Coronary artery (tissue), 2 donors: ENCODE results near the gene GNGT1.
"Not testable (repeated sequence)": the region's sequence is repeated elsewhere in the genome, so short reads cannot be mapped to it uniquely, and the experiment has no call there.

Experiments used
- DNase-seq: peaks from one replicate; pipeline ENCODE4 v3.0.0-alpha.2; 2017; ENCODE audit warnings: low spot score
- H3K27ac ChIP-seq, 2 donors: fragments of 200-600 bp; sonication (generic); one replicate each; pipeline ENCODE4 v1.5.1; 2016 to 2019
- H3K4me3 ChIP-seq: fragments of 200-600 bp; sonication (generic); 2 replicates; pipeline ENCODE4 v1.5.1; 2016; ENCODE audit warnings: mild to moderate bottlenecking, moderate library complexity
- TF ChIP-seq, protein P1 (sequence below): fragments of 200-600 bp; sonication (generic); IDR thresholded peaks from one replicate; pipeline ENCODE4 v1.5.1; 2019; ENCODE audit warnings: antibody characterized with exemption

The GNGT1 gene

DNA sequence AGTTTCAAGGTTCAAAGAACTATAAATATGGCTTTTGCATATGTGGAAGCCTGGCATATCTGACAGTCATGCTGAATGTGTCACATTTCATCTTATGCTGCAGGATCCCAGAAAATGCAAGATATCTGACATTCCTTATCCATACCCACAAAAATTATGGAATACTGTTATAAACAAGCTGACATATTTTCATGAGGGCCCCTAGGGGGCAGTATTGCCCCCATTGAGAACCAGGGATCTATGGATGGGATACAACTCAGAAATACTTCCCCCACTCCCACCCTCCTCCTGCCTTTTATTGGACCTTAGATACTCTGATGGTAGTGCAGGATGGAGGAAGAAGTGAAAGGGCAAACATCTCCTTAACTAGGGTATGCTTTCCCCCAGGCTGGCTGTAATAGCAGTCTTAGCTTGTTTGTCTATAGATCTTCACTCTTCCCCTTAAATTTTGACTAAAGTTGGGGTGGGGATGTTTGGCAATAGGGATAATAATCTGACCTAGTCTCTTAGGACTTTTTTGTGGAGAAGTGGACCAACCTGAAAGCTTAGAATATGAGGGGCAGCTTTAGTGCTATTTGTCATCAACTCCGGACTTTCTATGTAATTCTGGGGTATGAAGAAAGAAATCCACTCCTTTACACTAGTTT, 3.5 kb upstream of the GNGT1 start:
- Histone ChIP-seq H3K4me3 (no peak overlapping the region), H3K27ac (no peak overlapping the region)
- no peak for DNase-seq
- TF ChIP-seq, protein P1, sequence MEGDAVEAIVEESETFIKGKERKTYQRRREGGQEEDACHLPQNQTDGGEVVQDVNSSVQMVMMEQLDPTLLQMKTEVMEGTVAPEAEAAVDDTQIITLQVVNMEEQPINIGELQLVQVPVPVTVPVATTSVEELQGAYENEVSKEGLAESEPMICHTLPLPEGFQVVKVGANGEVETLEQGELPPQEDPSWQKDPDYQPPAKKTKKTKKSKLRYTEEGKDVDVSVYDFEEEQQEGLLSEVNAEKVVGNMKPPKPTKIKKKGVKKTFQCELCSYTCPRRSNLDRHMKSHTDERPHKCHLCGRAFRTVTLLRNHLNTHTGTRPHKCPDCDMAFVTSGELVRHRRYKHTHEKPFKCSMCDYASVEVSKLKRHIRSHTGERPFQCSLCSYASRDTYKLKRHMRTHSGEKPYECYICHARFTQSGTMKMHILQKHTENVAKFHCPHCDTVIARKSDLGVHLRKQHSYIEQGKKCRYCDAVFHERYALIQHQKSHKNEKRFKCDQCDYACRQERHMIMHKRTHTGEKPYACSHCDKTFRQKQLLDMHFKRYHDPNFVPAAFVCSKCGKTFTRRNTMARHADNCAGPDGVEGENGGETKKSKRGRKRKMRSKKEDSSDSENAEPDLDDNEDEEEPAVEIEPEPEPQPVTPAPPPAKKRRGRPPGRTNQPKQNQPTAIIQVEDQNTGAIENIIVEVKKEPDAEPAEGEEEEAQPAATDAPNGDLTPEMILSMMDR: peak; percentile 68

DNA sequence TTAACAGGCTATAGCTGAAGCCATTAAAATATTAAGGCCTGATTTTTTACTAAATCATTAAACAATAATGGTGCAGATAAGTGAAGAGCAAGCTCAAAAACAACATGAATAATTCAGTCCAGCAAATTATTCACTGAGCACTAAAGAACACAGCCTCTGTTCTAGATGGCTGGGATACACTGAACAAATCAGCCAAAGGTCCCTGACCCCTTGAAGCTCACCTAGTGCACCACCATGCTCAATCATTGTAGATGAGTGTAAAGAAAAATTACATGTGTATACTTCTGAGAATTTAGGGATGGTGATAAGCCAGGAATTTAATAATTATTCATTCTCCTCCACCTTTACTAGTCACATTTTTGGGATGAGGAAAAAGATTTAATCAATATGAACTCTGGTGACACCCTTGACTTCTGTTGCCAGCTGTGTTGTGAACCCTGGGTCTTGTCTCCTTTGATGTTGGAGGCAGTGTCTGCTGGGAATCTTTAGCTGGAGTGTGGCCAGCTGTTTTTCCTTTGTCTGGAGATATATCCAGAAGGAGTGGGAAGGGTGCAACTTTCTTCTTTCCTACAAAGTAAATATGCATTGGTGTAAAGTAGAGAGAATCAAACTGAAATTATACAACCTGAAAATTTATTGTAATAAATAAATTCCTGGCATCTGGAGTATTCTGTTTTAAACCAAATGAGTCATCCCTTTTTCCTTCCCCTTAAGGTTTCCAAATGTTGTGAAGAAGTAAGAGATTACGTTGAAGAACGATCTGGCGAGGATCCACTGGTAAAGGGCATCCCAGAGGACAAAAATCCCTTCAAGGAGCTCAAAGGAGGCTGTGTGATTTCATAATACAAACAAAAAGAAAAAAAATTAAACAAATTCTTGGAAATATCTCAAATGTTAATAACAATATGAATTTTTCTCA, 4.0 kb downstream of the GNGT1 start:
- peak overlapping the region in 1 of 2 donors; percentile 38 for H3K27ac ChIP-seq
- TF ChIP-seq, protein P1: no peak
- H3K4me3 ChIP-seq: no peak overlapping the region
- DNase-seq: no peak

DNA sequence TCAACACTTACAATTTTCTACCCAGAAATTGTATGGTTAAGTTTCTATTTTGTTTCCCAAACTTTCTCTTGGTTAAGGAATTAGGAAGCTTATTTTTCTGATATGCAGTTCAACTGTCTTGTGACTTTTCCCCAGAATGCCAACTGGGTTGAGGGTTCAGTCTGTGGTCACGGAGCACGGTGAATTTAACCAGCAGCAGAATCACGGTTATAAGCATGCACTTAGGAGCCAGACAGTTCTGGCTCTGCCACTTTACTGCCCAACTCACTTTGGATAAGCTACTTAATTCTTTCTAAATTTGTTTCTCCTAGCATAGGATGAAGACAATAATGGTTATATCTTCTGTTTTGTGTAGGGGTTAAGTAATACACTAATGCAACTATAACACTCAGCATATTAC, 4.9 kb downstream of the GNGT1 start:
- H3K4me3 ChIP-seq, H3K27ac ChIP-seq, DNase-seq: not testable (repeated sequence)

DNA sequence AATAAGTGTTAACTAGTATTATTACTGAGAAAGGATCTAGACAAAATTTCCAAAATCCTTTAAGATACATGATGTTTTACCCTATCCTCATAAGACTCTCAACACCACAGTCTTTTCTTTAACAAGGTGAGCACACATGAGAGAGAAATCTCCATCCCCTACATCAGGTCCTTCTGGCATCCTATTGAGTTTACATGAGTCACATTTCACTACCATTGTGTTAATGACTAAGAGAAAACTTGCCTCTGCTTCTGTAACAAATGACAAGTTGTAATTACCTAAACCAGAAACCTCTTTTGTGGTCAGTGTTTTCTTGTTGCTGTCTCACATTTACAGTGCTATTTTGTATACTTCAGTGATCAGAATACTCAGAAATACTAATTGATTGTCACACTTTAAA, 5.3 kb downstream of the GNGT1 start:
- H3K27ac ChIP-seq, H3K4me3 ChIP-seq, DNase-seq: not testable (repeated sequence)

DNA sequence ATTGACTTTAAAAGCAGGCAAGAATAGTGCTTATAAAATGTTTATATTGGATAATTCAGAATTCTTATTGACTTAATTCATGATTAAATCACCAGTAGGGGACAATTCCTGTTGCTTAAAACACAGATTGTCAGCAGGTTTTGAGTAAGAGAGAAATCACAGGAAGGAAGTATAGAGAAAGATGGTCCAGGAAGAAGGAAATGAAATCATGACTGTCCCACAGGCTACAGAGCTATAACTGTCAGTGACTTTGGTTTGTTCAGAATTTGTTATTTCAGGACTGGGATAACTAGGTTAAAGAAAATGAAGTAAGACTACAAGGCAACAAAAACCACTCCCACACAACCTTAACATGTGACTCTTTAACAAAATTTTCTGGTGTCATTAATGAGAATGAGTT, 6.8 kb downstream of the GNGT1 start:
- no peak for DNase-seq
- Histone ChIP-seq H3K27ac (no peak overlapping the region), H3K4me3 (no peak overlapping the region)
- TF ChIP-seq, protein P1: no peak

DNA sequence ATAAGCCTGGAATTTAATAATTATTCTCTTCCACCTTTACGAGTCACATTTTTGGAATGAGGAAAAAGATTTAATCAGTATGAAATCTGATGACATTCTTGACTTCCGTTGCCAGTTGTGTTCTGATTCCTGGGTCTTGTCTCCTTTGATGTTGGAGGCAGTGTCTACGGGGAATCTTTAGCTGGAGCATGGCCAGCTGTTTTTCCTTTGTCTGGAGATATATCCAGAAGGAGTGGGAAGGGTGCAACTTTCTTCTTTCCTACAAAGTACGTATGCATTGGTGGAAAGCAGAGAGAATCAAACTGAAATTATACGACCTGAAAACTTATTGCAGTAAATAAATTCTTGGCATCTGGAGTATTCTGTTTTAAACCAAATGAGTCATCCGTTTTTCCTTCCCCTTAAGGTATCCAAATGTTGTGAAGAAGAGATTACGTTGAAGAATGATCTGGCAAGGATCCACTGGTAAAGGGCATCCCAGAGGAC, 8.3 kb downstream of the GNGT1 start:
- TF ChIP-seq, protein P1: no peak
- Histone ChIP-seq H3K4me3 (no peak overlapping the region), H3K27ac (peak overlapping the region in 1 of 2 donors; percentile 35)
- DNase-seq: no peak

DNA sequence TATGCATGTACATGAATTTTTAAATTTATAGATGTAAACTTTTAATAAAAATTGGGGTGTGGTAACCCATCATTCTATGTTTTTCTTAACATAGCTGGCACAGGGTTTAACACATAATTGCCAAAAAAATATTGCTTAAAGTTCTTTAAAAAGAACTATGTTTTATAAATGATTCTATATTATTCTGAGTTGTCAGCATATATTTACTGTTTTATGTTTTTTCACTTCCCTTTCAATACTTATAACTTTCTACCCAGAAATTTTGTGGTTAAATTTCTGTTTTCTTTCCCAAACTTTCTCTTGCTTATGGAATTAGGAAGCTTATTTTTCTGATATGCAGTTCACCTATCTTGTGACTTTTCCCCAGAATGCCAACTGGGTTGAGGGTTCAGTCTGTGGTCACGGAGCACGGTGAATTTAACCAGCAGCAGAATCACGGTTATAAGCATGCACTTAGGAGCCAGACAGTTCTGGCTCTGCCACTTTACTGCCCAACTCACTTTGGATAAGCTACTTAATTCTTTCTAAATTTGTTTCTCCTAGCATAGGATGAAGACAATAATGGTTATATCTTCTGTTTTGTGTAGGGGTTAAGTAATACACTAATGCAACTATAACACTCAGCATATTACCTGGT, 9.0 kb downstream of the GNGT1 start:
- H3K27ac ChIP-seq, DNase-seq: not testable (repeated sequence)

DNA sequence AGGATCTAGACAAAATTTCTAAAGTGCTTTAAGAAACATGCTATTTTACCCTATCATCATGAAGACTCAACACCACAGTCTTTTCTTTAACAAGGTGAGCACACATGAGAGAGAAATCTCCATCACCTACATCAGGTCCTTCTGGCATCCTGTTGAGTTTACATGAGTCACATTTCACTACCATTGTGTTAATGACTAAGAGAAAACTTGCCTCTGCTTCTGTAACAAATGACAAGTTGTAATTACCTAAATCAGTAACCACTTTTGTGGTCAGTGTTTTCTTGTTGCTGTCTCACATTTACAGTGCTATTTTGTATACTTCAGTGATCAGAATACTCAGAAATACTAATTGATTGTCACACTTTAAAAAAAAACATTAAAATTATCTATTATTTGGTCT, 9.5 kb downstream of the GNGT1 start:
- H3K4me3 ChIP-seq, DNase-seq, H3K27ac ChIP-seq: not testable (repeated sequence)

More for the DNA sequence above, 9.0 kb downstream of the GNGT1 start:
- not testable (repeated sequence) for H3K4me3 ChIP-seq

DNA sequence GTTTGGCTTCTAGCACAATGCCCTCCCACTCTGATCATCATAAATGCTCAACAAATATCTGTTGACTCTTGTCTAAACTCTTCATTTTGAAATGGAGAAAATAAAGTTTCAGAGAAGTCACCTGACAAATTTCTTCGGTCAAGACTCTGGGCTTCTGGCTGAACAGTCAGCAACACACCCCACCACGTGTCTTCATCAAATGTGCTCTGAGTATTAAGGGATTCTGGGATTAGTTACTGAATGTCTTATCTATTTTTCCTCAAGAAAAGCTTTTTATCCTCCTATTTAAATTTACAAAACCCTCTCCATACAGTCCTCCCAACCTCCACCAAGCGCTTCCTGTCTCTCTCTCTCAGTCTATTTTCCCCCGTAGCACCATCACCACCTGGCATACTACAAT, 9.9 kb downstream of the GNGT1 start:
- H3K4me3 ChIP-seq, H3K27ac ChIP-seq, DNase-seq: not testable (repeated sequence)
